GM18499 (cell line): ENCODE data around the gene BNC2.

Source experiments
- ATAC-seq: cut with Tn5 transposase; IDR thresholded peaks from one replicate; pipeline ENCODE4 v1.9.1; 2021; ENCODE audit warnings: moderate number of reproducible peaks; ENCODE audit not compliant: insufficient read depth, unreplicated experiment

BNC2 gene

GRCh38 chr9:16412740-16413139 lies 457.7 kb downstream of the BNC2 start:
- ATAC-seq: no peak

- ATAC-seq: no peak
Observed at GRCh38 chr9:16411311-16411710, 459.2 kb downstream of the BNC2 start.

GRCh38 chr9:16410601-16411280 lies 459.7 kb downstream of the BNC2 start:
- no peak for ATAC-seq

- ATAC-seq: no peak
Observed at GRCh38 chr9:16407617-16408016, 462.9 kb downstream of the BNC2 start.

- ATAC-seq: no peak
Observed at GRCh38 chr9:16406526-16407225, 463.8 kb downstream of the BNC2 start.

- ATAC-seq: no peak
Observed at GRCh38 chr9:16405421-16405820, 465.0 kb downstream of the BNC2 start.

- ATAC-seq: no peak
Observed at GRCh38 chr9:16401701-16402100, 468.8 kb downstream of the BNC2 start.

- ATAC-seq: no peak
Observed at GRCh38 chr9:16398691-16399090, 471.8 kb downstream of the BNC2 start.

- ATAC-seq: no peak
Observed at GRCh38 chr9:16396389-16396788, 474.1 kb downstream of the BNC2 start.

- ATAC-seq: no peak
Observed at GRCh38 chr9:16391369-16391768, 479.1 kb downstream of the BNC2 start.

- ATAC-seq: no peak
Observed at GRCh38 chr9:16387382-16387781, 483.1 kb downstream of the BNC2 start.

GRCh38 chr9:16386827-16387077 lies 483.7 kb downstream of the BNC2 start:
- no peak for ATAC-seq

GRCh38 chr9:16386007-16386826 lies 484.3 kb downstream of the BNC2 start:
- ATAC-seq: no peak

GRCh38 chr9:16385590-16385989 lies 484.9 kb downstream of the BNC2 start:
- ATAC-seq: no peak

GRCh38 chr9:16384993-16385392 lies 485.5 kb downstream of the BNC2 start:
- ATAC-seq: no peak

- ATAC-seq: no peak
Observed at GRCh38 chr9:16377311-16377710, 493.2 kb downstream of the BNC2 start.

GRCh38 chr9:16371306-16371705 lies 499.2 kb downstream of the BNC2 start:
- no peak for ATAC-seq

GRCh38 chr9:16370647-16371046 lies 499.8 kb downstream of the BNC2 start:
- no peak for ATAC-seq

- no peak for ATAC-seq
Observed at GRCh38 chr9:16369427-16369826, 501.0 kb downstream of the BNC2 start.

GRCh38 chr9:16368237-16369087 lies 502.0 kb downstream of the BNC2 start:
- ATAC-seq: no peak
